GM23248 (cell line): ENCODE measurements around the gene ZNF853. TPM values are rescaled to one million over a fixed set of nuclear protein-coding genes. Genes with fewer than 3 reads are reported as not detected.
A peak's percentile ranks its signal among the peaks of the same experiment; 100 is the strongest.
"Not testable (repeated sequence)": the region's sequence is repeated elsewhere in the genome, so short reads cannot be mapped to it uniquely, and the experiment has no call there.

Source experiments
- DNase-seq: peaks from one replicate; pipeline ENCODE4 v3.0.0-alpha.2; 2015
- H2AFZ ChIP-seq: fragments of 200-600 bp; sonication (generic); 2 replicates; pipeline ENCODE4 v1.6.1; 2016; ENCODE audit warnings: antibody characterized with exemption
- H3F3A ChIP-seq: fragments of 200-600 bp; sonication (generic); 2 replicates; pipeline ENCODE4 v1.6.1; 2016; ENCODE audit warnings: mild to moderate bottlenecking, antibody characterized with exemption, mixed run types; ENCODE audit not compliant: insufficient read depth
- H3K27ac ChIP-seq: fragments of 200-600 bp; sonication (generic); 2 replicates; pipeline ENCODE4 v1.5.1; 2016; ENCODE audit warnings: mild to moderate bottlenecking
- H3K27me3 ChIP-seq: fragments of 200-600 bp; sonication (generic); replicated peaks from 2 replicates; pipeline ENCODE4 v1.6.1; 2016; ENCODE audit warnings: mild to moderate bottlenecking; ENCODE audit not compliant: insufficient read depth
- H3K36me3 ChIP-seq: fragments of 200-600 bp; sonication (generic); 2 replicates; pipeline ENCODE4 v1.6.1; 2016; ENCODE audit warnings: low read depth, mild to moderate bottlenecking
- H3K4me1 ChIP-seq: fragments of 200-600 bp; sonication (generic); 2 replicates; pipeline ENCODE4 v1.6.1; 2016; ENCODE audit warnings: mild to moderate bottlenecking; ENCODE audit not compliant: insufficient read depth
- H3K4me2 ChIP-seq: fragments of 200-600 bp; sonication (generic); one replicate; pipeline ENCODE4 v1.6.1; 2016; ENCODE audit warnings: mild to moderate bottlenecking; ENCODE audit not compliant: unreplicated experiment
- H3K4me3 ChIP-seq: fragments of 200-600 bp; sonication (generic); 2 replicates; pipeline ENCODE4 v1.5.1; 2016; ENCODE audit warnings: mild to moderate bottlenecking
- H3K79me2 ChIP-seq: fragments of 200-600 bp; sonication (generic); 2 replicates; pipeline ENCODE4 v1.6.1; 2016; ENCODE audit warnings: mild to moderate bottlenecking; ENCODE audit not compliant: insufficient read depth
- H3K9ac ChIP-seq: fragments of 200-600 bp; sonication (generic); 2 replicates; pipeline ENCODE4 v1.6.1; 2016; ENCODE audit warnings: mild to moderate bottlenecking
- H3K9me2 ChIP-seq: fragments of 200-600 bp; sonication (generic); 2 replicates; pipeline ENCODE4 v1.6.1; 2016; ENCODE audit warnings: mixed run types, mild to moderate bottlenecking, moderate library complexity; ENCODE audit not compliant: insufficient read depth
- H3K9me3 ChIP-seq: fragments of 200-600 bp; sonication (generic); one replicate; pipeline ENCODE4 v1.6.1; 2017; ENCODE audit warnings: low read depth
- H4K20me1 ChIP-seq: fragments of 200-600 bp; sonication (generic); 2 replicates; pipeline ENCODE4 v1.6.0; 2016; ENCODE audit not compliant: insufficient read depth
- EZH2 ChIP-seq: fragments of 200-600 bp; sonication (generic); IDR thresholded peaks from 2 replicates; pipeline ENCODE4 v1.6.1; 2018; ENCODE audit warnings: antibody characterized with exemption, mild to moderate bottlenecking; ENCODE audit not compliant: insufficient read depth, poor library complexity, severe bottlenecking
- EZH2phosphoT487 ChIP-seq: fragments of 200-600 bp; sonication (generic); IDR thresholded peaks from 2 replicates; pipeline ENCODE4 v1.6.1; 2018; ENCODE audit warnings: antibody characterized with exemption, moderate library complexity, mild to moderate bottlenecking, low read depth; ENCODE audit not compliant: insufficient read depth
- WGBS, 2 experiments: methylation state at CpG; one replicate each; pipeline ENCODE4 v1.1.6; 2015 to 2017; ENCODE audit warnings: low lambda C conversion rate in 2 of 2, low coverage in 1 of 2; ENCODE audit errors: missing lambda C conversion rate in 2 of 2; 5-methylcytosine and 5-hydroxymethylcytosine counted together
- in situ Hi-C: fragments of 300-500 bp; cut with MboI; formaldehyde crosslinking; loops from 2 replicates; pipeline ENCODE4 v1.15.0; 2020
- polyA plus RNA-seq: library from polyadenylated mRNA; unstranded; fragments of >200 nt; fragmentation: Nextera tagmentation; extraction: Ambion mirVana; gene quantifications from 2 replicates; pipeline ENCODE4 v1.2.1, GENCODE V29; 2016
- total RNA-seq: library from RNA; depleted of rRNA; stranded (reverse); fragments of >200 nt; shearing (Covaris generic); gene quantifications from 2 replicates; pipeline ENCODE4 v1.2.3, GENCODE V29; 2014; rRNA removed

Gene ZNF853
- total and polyA plus RNA-seq, 2 experiments from 2014 or later = 0.22 TPM; not detected in 1

GRCh38 chr7:6655636-6656385 lies 40.4 kb downstream of the ZNF853 start:
- TF ChIP-seq EZH2 (no peak), EZH2phosphoT487 (no peak)
- H3K9me3 ChIP-seq = no peaks in the 10 kb centered on the region
- no peaks in the 10 kb centered on the region for H3K9me2 ChIP-seq
- H3K4me2 ChIP-seq = no peak overlapping the region
- in situ Hi-C loops = no loop called here
- no peaks in the 10 kb centered on the region for H4K20me1 ChIP-seq
- H3K27ac ChIP-seq = no peak overlapping the region
- no peak for DNase-seq
- H2AFZ ChIP-seq = no peak overlapping the region
- H3K27me3 ChIP-seq = no peaks in the 10 kb centered on the region
- H3K4me1 ChIP-seq = no peaks in the 10 kb centered on the region
- H3K9ac ChIP-seq = no peak overlapping the region
- no peak overlapping the region for H3K4me3 ChIP-seq
- WGBS, 2 experiments = 94 to 97% methylated on average over 12 to 17 of the region's 17 CpGs
- H3K36me3 ChIP-seq = no peaks in the 10 kb centered on the region; the same call in 1 of the 2 replicates
- peaks cover 5% of the 10 kb centered on the region; the same call in 1 of the 2 replicates for H3F3A ChIP-seq
- no peaks in the 10 kb centered on the region for H3K79me2 ChIP-seq

GRCh38 chr7:6656413-6656812 lies 41.0 kb downstream of the ZNF853 start:
- no peaks in the 10 kb centered on the region for H3K27me3 ChIP-seq
- WGBS, 2 experiments = 91 to 96% methylated on average over 9 of the region's 9 CpGs
- no peaks in the 10 kb centered on the region; the same call in 1 of the 2 replicates for H3K36me3 ChIP-seq
- no peak overlapping the region for H3K4me3 ChIP-seq
- no peaks in the 10 kb centered on the region for H3K9me2 ChIP-seq
- no peaks in the 10 kb centered on the region for H3K79me2 ChIP-seq
- no peaks in the 10 kb centered on the region for H4K20me1 ChIP-seq
- no peaks in the 10 kb centered on the region for H3K4me1 ChIP-seq
- H3K4me2 ChIP-seq = no peak overlapping the region
- H3K9ac ChIP-seq = no peak overlapping the region
- no peaks in the 10 kb centered on the region for H3K9me3 ChIP-seq
- TF ChIP-seq EZH2 = no peak
- no peak for TF ChIP-seq EZH2phosphoT487
- H2AFZ ChIP-seq = no peak overlapping the region
- no peak for DNase-seq
- H3F3A ChIP-seq = peaks cover 5% of the 10 kb centered on the region; the same call in 1 of the 2 replicates
- no peak overlapping the region for H3K27ac ChIP-seq
- in situ Hi-C loops = no loop called here

- in situ Hi-C loops = no loop called here
- Histone ChIP-seq H3K36me3 (no peaks in the 10 kb centered on the region; the same call in 1 of the 2 replicates), H3K27me3 (no peaks in the 10 kb centered on the region), H4K20me1 (no peaks in the 10 kb centered on the region), H3K27ac (no peak overlapping the region), H3K9me3 (no peaks in the 10 kb centered on the region), H2AFZ (no peak overlapping the region), H3K9ac (no peak overlapping the region), H3K4me2 (no peak overlapping the region), H3K79me2 (no peaks in the 10 kb centered on the region), H3K4me3 (no peak overlapping the region), H3K9me2 (no peaks in the 10 kb centered on the region), H3K4me1 (no peaks in the 10 kb centered on the region), H3F3A (peaks cover 5% of the 10 kb centered on the region; the same call in 1 of the 2 replicates)
- TF ChIP-seq EZH2 (no peak), EZH2phosphoT487 (no peak)
- DNase-seq = peak; percentile 38
- WGBS, 2 experiments = 30 to 35% methylated on average over 11 of the region's 11 CpGs
These were observed 43.4 kb downstream of the ZNF853 start for GRCh38 chr7:6658618-6659345.

- H3F3A ChIP-seq = peaks cover 12% of the 10 kb centered on the region; the same call in 1 of the 2 replicates
- H2AFZ ChIP-seq, H3K36me3 ChIP-seq, H3K9ac ChIP-seq, H3K27me3 ChIP-seq, DNase-seq, in situ Hi-C loops, H3K4me2 ChIP-seq, H3K79me2 ChIP-seq, H4K20me1 ChIP-seq, H3K4me3 ChIP-seq, H3K27ac ChIP-seq, H3K9me3 ChIP-seq, H3K9me2 ChIP-seq, H3K4me1 ChIP-seq: not testable (repeated sequence)
- WGBS, 2 experiments = 85% methylated on average over 5 of the region's 34 CpGs; no CpG with 5 or more reads in 1 of the 2 experiments
These were observed 55.4 kb downstream of the ZNF853 start for GRCh38 chr7:6670851-6671250.

Other genes starting within 250 kb of the ZNF853 start
- 68.8 and 95.4 TPM in 2 replicates for gene RAC1, start 241.1 kb upstream of the ZNF853 start, total RNA-seq
- gene RAC1, start 241.1 kb upstream of the ZNF853 start, polyA plus RNA-seq = 612 and 613 TPM in 2 replicates
- gene DAGLB, start 167.7 kb upstream of the ZNF853 start, total RNA-seq = 31.7 and 37.6 TPM in 2 replicates
- gene DAGLB, start 167.7 kb upstream of the ZNF853 start, polyA plus RNA-seq = 24.8 and 26.7 TPM in 2 replicates
- 275 and 319 TPM in 2 replicates for gene KDELR2, start 131.5 kb upstream of the ZNF853 start, total RNA-seq
- gene KDELR2, start 131.5 kb upstream of the ZNF853 start, polyA plus RNA-seq = 686 and 702 TPM in 2 replicates
- gene GRID2IP, start 64.1 kb upstream of the ZNF853 start, total RNA-seq = not detected in 2 replicates
- gene GRID2IP, start 64.1 kb upstream of the ZNF853 start, polyA plus RNA-seq = not detected in 2 replicates
- 52.5 and 55.4 TPM in 2 replicates for gene ZDHHC4, start 38.2 kb upstream of the ZNF853 start, total RNA-seq
- gene ZDHHC4, start 38.2 kb upstream of the ZNF853 start, polyA plus RNA-seq = 68.8 and 72.6 TPM in 2 replicates
- gene INTS15, start 25.6 kb upstream of the ZNF853 start, total RNA-seq = 14.4 and 17.9 TPM in 2 replicates
- gene INTS15, start 25.6 kb upstream of the ZNF853 start, polyA plus RNA-seq = 11.1 and 11.3 TPM in 2 replicates
- gene ZNF316, start 21.7 kb downstream of the ZNF853 start, total RNA-seq = 14.3 and 28.6 TPM in 2 replicates
- 1.1 and 1.2 TPM in 2 replicates for gene ZNF316, start 21.7 kb downstream of the ZNF853 start, polyA plus RNA-seq
- gene ZNF12, start 91.3 kb downstream of the ZNF853 start, total RNA-seq = 19.9 and 21.9 TPM in 2 replicates
- gene ZNF12, start 91.3 kb downstream of the ZNF853 start, polyA plus RNA-seq = 12.9 and 13.0 TPM in 2 replicates
- 0.76 TPM in 1 of 2 replicates, not detected in the other for gene RSPH10B2, start 138.5 kb downstream of the ZNF853 start, total RNA-seq
- not detected in 2 replicates for gene RSPH10B2, start 138.5 kb downstream of the ZNF853 start, polyA plus RNA-seq
- 35.9 and 36.7 TPM in 2 replicates for gene CCZ1B, start 210.7 kb downstream of the ZNF853 start, total RNA-seq
- gene CCZ1B, start 210.7 kb downstream of the ZNF853 start, polyA plus RNA-seq = 55.1 and 55.3 TPM in 2 replicates